OCI-LY1 (cell line): ENCODE measurements around the gene IFIT1B.

ENCODE experiments used
- EZH2 ChIP-seq: fragments of 200-600 bp; sonication (generic), shearing (Covaris generic); IDR thresholded peaks from 2 replicates; pipeline ENCODE4 v1.8.0; 2017; ENCODE audit warnings: borderline replicate concordance, mixed run types, mild to moderate bottlenecking, antibody characterized with exemption, low read length, moderate library complexity, mixed read lengths
- TF ChIP-seq, protein P1 (sequence below): fragments of 200-600 bp; sonication (generic), shearing (Covaris generic); IDR thresholded peaks from 2 replicates; pipeline ENCODE4 v1.5.1; 2017; ENCODE audit warnings: mild to moderate bottlenecking, antibody characterized with exemption, low read length, moderate library complexity, mixed read lengths

DNA sequence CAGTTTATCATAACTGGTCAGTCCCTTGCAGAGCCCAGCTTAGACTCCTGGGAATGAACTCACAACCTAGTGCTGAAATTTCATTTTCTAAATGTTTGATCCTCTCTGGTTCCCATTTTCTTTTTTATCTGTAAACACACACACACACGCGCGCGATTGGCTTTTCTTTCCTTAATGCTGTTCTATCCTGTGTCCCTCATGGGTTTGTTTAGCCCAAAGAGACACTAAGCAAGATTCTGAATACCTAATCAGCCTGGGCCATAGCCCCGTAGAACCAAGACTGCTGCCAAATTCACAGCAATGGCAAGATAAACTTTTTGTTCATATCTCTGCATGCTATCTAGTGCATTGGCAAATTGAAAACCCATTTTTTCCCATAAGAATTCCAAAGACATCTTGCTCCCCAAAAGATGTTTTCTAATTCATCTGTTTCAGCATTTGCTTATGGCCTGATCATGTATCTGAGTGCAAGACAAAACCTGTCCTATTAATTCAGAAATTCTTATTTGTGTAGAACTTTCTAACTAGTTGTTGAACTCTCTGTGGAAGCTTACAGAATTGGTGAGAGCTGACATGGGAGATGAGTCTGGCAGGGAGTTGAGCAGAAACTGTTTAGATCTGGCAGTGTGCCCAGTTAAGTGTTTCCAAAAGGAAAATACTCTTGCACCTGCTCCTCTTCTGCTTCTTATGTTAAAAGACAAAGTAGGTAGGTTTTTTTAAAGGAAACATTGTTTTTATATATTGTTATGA, 12.8 kb downstream of the IFIT1B start:
- TF ChIP-seq, protein P1, sequence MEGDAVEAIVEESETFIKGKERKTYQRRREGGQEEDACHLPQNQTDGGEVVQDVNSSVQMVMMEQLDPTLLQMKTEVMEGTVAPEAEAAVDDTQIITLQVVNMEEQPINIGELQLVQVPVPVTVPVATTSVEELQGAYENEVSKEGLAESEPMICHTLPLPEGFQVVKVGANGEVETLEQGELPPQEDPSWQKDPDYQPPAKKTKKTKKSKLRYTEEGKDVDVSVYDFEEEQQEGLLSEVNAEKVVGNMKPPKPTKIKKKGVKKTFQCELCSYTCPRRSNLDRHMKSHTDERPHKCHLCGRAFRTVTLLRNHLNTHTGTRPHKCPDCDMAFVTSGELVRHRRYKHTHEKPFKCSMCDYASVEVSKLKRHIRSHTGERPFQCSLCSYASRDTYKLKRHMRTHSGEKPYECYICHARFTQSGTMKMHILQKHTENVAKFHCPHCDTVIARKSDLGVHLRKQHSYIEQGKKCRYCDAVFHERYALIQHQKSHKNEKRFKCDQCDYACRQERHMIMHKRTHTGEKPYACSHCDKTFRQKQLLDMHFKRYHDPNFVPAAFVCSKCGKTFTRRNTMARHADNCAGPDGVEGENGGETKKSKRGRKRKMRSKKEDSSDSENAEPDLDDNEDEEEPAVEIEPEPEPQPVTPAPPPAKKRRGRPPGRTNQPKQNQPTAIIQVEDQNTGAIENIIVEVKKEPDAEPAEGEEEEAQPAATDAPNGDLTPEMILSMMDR = no peak
- TF ChIP-seq EZH2 = no peak
